Stomach (tissue), 4 donors: ENCODE data around the gene ITIH1.

Experiments used
- CTCF ChIP-seq, 7 experiments: fragments of 450-650 bp in 4 of 7; fragments of 200-600 bp in 3 of 7; sonication (generic) in 3 of 7; IDR thresholded peaks; one replicate each; pipeline ENCODE4 v1.5.1; 2016 to 2019; ENCODE audit warnings: antibody characterized with exemption in 7 of 7, control low read depth in 2 of 7, mild to moderate bottlenecking in 1 of 7
- EP300 ChIP-seq: sonication (generic); formaldehyde crosslinking; IDR thresholded peaks from one replicate; pipeline ENCODE4 v1.6.1; 2017; ENCODE audit warnings: antibody characterized with exemption
- POLR2A ChIP-seq, 4 donors: fragments of 450-650 bp; IDR thresholded peaks; one replicate each; pipeline ENCODE4 v1.6.1; 2016; ENCODE audit warnings: antibody characterized with exemption in 4 of 4, control low read depth in 2 of 4, mild to moderate bottlenecking in 1 of 4, moderate library complexity in 1 of 4
- POLR2AphosphoS5 ChIP-seq, 3 donors: sonication (generic); formaldehyde crosslinking; IDR thresholded peaks; one replicate each; pipeline ENCODE4 v1.6.1; 2016; ENCODE audit warnings: antibody characterized with exemption in 3 of 3

- TF ChIP-seq POLR2A (IDR thresholded peaks at IDR 0.05): no peak
- no peak for TF ChIP-seq CTCF (IDR thresholded peaks at IDR 0.05)
- no peak for TF ChIP-seq POLR2AphosphoS5 (IDR thresholded peaks at IDR 0.05)
- no peak for TF ChIP-seq EP300
Observed at GRCh38 chr3:52819936-52820335, 42.5 kb downstream of the ITIH1 start.
